Myocyte (in vitro differentiated cells): ENCODE measurements around the gene VWA5B2. TPM values are rescaled to one million over a fixed set of nuclear protein-coding genes. Genes with fewer than 3 reads are reported as not detected.

Experiments
- DNase-seq: peaks from one replicate; pipeline ENCODE4 v3.0.0-alpha.2; 2012; ENCODE audit warnings: low read depth
- polyA plus RNA-seq: library from polyadenylated mRNA; unstranded; fragments of >200 nt; gene quantifications from one replicate; pipeline ENCODE4 v1.2.1, GENCODE V29; 2012; ENCODE audit warnings: missing spikeins
- total RNA-seq: library from RNA; depleted of rRNA; stranded (reverse); fragments of >200 nt; gene quantifications from 2 replicates; pipeline ENCODE4 v1.2.3, GENCODE V29; 2014

The VWA5B2 gene
- not detected in 2 replicates for total RNA-seq
- 0.35 TPM for polyA plus RNA-seq

DNA sequence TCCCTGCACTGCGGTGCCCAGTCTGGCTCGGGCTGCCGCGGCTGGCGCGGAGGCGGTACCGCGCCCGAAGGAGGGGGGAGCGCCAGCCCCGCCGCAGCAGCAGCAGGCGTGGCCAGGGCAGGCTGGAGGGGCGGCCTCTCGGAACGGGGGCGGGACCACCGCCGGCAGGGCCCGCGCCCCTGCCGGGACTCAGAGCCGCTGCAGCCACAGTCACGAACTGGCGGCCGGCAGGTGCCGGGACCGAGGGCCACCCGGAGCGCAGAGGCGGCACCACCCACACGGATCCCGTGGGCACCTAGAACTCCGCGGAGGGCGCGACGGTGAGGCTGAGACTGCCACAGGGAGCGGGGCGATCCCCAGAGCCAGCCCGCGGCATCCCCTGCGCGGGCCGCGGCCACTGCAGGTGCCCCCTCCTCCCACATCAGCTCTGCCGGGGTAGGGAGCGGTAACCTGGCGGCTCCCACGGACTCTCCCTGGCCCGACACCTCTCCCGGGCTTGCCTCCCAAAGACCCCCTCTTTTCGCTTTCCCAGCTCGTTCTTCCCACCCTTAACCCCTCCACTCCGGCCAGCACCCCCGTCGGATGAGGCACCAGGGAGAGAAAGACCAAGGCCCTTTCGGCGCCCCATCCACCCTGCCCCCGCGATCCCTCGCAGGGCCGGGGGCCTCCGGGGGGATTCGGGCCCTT lies at the start of gene VWA5B2:
TSS of gene VWA5B2 (plus strand) at position 192 of the 687 bp plus-strand sequence. CDS start 944 bp downstream, outside the sequence.
- DNase-seq, result peak; percentile 59

DNA sequence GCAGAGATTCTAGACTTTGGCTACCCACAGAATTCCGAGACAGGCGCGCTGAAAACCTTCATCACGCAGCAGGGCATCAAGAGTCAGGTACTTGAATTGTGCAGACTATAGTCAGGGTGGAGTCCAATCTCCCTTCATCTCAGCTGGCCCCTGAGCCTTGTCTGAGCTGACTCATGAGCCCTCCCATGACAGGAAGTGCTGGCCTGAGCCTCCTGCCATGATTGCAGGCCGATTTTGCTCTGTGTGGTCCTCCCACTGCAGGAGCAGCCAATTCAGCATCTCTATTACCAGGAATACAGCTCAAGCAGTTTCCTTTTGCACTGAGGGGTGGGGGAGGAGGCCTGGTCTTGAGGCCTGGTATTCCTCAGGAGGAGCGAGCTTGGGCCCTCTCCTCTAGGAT lies 49.2 kb upstream of the VWA5B2 start:
- DNase-seq, result no peak

DNA sequence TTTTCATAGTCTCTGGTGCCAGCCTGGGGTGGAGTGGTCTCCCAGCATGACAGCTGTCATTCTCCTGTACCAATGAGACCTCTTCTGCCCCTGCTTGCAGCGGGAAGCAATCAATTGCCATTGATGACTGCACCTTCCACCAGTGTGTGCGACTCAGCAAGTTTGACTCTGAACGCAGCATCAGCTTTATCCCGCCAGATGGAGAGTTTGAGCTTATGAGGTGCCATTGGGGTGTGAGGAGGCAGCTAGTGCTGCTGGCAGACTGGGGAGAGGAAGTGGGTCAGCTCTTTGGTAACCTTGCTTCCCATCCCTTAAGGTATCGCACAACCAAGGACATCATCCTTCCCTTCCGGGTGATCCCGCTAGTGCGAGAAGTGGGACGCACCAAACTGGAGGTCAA lies 47.8 kb upstream of the VWA5B2 start:
- no peak for DNase-seq

DNA sequence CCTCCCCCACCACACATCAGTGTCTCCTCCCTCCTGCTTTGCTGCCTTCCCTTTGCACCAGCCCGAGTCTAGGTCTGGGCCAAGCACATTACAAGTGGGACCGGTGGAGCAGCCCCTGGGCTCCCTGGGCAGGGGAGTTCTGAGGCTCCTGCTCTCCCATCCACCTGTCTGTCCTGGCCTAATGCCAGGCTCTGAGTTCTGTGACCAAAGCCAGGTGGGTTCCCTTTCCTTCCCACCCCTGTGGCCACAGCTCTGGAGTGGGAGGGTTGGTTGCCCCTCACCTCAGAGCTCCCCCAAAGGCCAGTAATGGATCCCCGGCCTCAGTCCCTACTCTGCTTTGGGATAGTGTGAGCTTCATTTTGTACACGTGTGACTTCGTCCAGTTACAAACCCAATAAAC lies 45.7 kb upstream of the VWA5B2 start:
- no peak for DNase-seq

DNA sequence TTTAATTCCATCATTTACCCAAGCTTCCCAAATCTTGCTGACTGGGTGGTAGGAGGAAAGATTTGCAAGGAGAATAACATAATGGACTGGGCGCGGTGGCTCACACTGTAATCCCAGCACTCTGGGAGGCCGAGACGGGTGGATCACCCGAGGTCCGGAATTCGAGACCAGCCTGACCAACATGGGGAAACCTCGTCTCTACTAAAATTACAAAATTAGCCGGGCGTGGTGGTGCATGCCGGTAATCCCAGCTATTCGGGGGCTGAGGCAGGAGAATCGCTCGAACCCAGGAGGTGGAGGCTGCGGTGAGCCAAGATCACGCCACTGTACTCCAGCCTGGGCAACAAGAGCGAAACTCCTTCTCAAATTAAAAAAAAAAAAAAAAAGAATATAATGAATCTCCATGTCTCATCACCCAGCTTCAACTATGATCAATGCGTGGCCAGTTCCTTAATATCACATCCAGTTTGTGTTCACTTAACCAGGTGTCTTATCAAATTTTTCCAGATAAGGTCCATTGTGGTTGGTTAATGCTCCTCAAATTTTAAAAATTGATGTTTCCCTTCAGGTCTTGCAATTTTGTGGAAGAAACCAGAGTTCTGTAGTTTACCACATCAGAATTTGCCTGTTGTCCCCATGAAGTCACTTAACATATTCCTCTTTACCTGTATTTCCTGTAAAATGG lies 44.7 kb upstream of the VWA5B2 start:
- no peak for DNase-seq

DNA sequence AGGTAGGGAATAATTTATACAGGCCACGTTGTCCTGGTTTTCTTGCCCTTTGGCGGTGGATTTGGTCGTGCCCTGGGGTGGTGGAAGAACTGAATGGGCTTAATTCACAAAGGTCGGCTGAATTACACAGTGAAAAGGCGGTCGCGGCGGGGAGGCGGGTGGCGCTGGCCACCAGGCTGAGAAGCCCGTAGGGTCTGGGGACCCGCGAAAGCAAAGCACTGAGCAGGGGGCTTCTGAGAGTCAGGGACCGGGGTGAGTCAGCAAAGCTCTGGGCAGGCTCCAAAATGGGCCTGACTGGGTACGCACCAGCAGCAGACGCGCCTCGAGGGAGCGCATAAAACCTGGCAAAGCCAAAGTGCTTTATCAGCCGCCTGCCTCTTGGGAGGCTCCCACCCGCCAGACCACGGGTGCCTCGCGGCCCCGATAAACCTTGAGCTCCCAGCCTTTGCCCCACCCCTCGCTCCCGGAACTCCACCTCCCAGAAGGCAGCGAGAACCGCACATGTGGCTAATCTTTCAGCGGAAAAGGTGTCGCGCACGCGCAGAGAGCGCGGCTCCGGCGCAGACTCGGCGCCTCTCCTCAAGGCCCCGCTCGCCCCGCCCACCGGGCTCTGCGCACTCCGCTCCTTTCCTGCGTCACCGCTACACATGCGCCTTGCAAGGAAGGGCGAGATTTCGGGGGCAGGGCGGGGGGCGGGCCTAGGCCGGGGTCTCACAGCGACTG lies 43.8 kb upstream of the VWA5B2 start:
- peak; percentile 99 for DNase-seq

DNA sequence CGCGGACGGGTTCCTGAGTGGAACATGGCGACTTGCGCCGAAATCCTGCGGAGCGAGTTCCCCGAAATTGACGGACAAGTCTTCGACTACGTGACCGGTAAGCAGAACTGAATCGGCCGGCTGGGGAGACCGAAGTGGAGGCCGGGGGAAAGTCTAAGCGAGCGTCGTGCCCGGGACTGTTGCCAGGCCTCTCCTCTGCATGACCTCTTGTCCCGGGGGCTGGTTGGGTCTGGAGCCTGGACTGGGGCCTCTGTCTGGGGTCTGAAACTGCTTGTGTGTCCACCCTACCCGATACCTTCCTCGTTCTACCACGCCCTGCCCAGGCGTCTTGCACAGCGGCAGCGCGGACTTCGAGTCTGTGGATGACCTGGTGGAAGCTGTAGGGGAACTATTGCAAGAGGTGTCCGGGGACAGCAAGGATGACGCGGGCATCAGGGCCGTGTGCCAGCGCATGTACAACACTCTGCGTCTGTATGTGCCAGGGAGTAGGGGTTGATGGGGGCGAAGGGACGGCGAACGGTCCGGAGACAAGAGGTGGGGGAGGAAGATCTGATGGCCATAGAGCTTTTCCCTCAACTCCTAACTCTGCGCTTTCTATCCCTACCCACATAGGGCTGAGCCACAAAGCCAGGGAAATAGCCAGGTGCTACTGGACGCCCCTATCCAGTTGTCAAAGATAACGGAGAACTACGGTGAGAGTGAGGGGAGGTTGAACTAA lies 43.0 kb upstream of the VWA5B2 start, which contains the start of gene ABCF3:
TSS of gene ABCF3 (plus strand) at position 16 of the 718 bp plus-strand sequence. CDS start at position 25, 9 bp downstream.
- DNase-seq, result peak; percentile 22

DNA sequence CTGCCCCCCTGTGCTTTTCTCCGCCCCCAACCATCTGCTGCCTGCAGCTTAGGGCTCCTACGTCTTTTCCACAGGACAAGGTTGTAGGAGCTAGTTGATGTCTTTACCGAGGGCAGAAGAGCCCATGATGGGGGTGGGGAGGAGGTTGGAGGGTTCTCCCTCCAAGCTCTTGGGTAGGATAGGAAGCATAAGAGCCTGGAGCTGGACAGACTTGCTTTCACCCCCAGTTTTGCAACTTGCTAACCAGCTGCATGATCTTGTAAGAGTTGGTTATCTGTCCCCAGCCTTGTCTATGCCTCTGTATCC lies 42.5 kb upstream of the VWA5B2 start:
- DNase-seq, result no peak

DNA sequence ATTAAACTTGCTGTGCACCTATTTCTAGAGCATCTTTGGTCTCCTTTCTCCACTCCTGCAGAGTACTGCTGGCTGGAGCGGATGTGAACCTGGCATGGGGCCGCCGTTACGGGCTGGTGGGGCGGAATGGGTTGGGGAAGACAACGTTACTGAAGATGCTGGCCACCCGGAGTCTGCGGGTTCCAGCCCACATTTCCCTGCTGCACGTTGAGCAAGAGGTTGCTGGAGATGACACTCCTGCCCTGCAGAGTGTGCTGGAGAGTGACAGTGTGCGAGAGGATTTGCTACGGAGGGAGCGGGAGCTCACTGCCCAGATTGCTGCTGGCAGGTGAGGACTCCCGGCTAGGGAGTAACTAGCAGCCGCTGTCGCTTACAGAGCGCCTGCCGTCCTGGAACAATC lies 41.3 kb upstream of the VWA5B2 start:
- no peak for DNase-seq

DNA sequence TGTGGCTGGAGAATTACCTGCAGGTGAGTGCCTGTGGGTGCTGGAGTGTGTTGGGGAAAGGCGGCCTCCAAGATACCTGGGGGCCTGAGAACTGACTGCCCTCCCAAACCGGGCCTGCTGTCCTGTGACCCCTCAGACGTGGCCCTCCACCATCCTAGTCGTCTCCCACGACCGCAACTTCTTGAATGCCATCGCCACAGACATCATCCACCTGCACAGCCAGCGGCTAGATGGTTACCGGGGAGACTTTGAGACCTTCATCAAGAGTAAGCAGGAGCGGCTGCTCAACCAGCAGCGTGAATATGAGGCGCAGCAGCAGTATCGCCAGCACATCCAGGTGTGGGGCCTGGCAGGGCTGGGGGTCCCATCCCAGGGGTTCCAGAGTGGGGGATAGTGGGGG lies 40.0 kb upstream of the VWA5B2 start:
- DNase-seq, result no peak

DNA sequence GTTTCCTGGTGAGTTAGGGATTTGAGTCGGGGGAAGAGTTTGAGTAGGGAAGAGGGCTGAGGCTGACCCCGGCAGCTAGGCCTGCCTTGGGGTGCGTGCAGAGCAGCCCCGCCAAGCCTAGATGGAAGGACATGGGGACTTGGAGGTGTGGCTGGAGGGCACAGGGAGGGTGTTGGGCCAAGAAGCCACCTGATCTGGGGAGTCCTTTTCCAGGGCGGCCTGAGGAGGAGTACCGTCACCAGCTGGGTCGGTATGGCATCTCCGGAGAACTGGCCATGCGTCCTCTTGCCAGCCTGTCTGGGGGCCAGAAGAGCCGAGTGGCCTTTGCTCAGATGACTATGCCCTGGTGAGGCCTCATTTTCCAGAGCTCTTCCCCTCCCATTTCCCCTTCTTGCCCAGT lies 36.5 kb upstream of the VWA5B2 start:
- DNase-seq, result no peak

DNA sequence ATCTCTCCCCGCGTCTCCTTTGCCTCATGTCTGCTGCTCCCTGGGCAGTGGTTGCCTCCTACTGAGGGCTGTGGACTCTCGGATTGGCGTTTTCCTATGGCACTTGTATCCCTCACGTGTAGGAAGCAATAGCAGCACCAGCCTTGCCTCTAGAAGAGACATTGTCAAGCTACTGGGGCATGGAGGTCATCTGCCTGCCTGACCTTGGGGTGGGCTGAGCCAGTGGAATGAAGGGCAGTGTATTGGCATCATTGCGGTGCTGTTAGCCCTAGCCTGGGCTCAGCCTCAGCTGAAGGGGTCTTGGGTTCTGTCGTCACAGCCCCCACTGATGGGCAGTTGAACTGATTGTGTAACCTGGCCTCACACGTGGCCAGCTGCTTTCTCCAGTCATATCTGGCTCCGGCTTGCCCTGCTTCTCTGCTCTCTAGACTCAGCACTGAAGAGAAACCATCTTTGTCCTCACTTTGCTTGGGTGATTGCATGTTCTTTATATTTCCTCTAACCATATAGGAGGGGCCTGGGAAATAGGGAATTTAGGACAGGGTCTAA lies 35.3 kb upstream of the VWA5B2 start:
- DNase-seq, result no peak

DNA sequence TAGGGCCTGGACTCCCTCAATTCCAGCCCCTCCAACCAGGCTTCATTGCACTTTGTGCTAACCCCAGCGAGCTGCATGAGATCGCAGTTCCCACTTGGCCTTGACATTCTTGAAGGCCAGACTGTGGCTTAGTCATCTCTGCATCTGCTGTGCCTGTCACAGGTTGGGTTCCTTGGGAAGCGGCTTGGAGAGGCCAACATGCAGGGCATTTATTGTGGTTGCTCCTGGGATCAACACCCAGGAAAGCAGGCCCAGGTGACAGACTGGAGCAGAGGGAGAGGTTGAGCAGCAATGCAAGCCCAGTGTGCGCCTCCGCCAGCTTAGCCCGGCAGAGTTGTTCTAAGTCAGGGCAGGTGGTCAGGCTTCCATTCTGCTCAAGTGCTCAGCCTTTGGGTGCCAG lies 32.8 kb upstream of the VWA5B2 start:
- peak; percentile 93 for DNase-seq

DNA sequence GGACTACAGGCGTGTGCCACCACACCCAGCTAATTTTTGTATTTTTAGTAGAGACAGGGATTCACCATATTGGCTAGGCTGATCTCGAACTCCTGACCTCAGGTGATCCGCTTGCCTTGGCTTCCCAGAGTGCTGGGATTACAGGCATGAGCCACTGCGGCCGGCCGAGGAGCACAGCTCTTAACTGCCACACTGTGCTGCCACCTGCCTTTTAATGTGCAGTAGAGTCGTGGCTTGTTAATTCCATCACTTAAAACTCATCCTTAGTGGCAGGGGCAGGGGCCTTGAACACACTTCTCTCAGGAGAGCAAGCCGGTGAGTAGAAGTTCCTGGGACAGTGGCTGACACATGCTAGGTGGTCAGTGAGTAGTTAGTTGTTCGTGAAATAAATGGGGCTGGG lies 30.9 kb upstream of the VWA5B2 start:
- no peak for DNase-seq

DNA sequence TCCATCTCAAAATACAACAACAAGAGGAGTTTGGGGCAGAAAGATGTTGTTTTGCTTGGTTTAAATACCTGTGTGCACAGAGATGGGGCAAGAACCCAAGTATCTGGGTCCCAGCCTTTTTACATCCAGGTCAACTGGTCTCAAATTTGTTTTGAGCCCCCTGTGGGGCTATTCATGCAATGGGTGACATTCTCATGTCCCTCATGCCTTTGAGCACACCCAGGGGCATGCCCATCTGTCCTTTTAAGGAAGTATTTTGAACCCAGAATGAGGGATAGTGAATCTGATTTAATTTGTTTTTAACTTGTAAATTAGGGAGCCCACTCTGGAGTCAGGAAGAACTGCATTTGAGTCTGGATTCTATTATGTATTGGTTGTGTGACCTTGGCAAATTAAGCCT lies 28.6 kb upstream of the VWA5B2 start:
- no peak for DNase-seq

DNA sequence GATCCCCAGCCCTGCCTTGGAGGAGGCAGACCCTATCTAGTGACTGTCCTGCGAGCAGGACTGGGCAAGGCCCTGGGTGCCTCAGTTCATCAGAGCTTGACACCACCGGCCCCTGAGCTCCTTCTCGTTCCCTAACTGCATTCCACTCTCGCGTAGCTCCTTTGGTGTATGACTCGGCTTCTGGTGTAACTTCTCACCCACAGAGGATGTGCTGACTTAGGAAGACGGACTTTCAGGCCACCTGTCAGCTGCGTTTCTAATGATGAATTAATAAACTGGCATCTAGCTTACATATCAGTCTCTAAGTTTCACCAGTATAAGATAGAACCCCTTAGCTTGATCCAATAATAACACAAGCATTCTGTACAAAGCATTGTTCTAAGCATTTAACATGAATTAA lies 25.9 kb upstream of the VWA5B2 start:
- peak; percentile 40 for DNase-seq

DNA sequence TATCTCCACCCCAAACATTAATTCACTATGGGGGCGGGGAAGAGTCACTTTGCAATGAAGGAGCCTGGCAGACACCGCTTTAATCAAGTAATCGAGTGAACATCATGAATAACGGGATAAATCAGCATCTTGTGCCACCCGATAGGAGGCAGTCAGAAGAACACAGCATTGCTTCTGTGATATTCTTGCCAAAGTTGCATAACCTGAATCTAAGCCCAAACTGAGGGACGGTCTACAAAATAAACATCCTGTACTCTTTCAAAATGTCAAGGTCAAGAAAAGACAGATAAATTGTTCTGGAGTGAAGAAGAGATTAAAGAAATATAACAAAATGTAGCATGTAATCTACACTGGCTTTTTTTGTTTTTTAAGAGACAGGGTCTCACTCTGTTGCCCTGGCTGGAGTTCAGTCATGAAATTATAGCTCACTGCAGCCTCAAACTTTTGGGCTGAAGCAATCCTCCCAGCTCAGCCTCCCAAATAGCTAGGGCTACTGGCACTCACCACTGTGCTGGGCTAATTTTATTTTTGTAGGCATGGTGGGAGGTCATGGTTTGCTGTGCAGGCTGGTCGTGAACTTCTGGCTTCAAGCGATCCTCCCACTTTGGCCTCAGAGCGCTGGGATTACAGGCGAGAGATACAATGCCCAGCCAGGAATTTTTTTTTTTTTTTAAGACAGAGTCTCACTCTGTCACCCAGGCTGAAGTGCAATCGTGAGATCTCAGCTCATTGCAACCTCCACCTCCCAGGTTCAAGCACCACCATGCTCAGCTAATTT lies 20.1 kb upstream of the VWA5B2 start:
- no peak for DNase-seq

DNA sequence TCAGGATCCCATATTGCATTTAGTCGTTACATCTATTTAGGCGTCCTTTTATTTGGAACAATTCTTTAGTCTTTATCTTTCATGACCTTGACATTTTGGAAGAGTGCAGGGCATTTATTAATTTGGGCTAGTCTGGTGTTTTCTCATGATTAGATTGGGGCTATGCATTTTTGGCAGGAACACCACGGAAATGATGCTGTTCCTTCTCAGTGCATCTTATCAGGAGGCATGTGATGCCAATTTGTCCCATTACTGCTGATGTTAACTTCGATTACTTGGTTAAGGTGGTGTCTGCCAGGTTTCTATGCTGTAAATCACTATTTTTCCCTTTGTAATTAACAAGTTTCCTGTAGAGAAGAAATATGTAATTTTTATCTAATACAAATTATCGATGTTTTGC lies 18.1 kb upstream of the VWA5B2 start:
- DNase-seq, result no peak

DNA sequence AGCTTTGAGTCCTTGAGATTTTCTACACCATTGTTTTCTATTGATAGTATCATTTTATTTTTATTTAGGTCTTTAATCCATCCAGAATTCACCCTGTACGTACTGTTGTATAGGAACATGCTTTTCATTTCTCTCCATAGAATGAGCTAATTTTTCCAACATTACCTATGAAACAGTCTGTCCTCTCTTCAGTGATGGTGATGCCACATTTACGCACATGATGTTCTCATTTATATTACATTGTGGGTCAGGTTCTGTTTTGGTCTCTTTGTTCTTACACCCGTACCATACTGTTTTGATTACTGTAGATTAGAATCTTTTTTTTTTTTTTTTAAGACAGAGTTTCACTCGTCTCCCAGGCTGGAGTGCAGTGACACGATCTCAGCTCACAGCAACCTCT lies 17.7 kb upstream of the VWA5B2 start:
- DNase-seq, result no peak

DNA sequence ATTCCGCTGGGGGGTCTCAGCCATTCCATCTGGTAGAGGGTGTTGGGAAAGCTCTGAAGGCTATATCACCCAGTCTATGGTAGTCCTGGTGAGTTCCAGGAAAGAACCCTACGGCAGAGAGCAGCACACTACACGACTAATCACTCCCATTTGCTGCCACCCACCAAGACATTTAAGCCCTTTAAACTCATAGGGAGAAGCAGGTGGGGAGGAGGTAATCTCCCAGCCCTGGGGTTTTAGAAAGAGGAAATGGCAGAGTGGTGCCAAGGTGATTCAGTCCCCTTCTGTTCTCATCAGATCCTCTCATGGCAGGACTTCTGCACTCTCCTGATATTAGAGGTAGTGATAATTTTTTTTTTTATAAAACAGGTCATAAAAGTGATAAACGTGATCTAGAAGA lies 10.6 kb upstream of the VWA5B2 start:
- no peak for DNase-seq

DNA sequence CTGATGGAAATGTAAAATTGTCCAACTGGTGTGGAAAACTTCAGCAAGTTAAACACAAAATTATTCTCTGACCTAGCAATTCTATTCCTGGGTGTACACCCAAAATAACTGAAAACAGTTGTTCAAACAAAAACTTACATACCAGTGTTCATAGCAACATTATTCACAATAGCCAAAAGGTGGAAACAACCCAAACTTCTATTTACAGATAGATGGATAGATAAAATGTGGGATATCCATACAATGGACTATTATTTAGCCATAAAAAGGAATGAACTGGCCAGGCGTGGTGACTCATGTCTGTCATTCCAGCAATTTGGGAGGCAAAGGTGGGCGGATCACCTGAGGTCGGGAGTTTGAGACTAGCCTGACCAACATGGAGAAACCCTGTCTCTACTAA lies 6.9 kb upstream of the VWA5B2 start:
- no peak for DNase-seq
